ENCODE data around the gene ATXN1L.
"Not testable (repeated sequence)": the region's sequence is repeated elsewhere in the genome, so short reads cannot be mapped to it uniquely, and the experiment has no call there.

Gene ATXN1L

GRCh38 chr16:71845639-71846430 is at the start of gene ATXN1L:
Gene ATXN1L, plus strand, starts transcription at chr16:71845976. Its CDS starts 3,765 bp downstream, at chr16:71849741.
- peak; percentile 69 for DNase-seq

DNA sequence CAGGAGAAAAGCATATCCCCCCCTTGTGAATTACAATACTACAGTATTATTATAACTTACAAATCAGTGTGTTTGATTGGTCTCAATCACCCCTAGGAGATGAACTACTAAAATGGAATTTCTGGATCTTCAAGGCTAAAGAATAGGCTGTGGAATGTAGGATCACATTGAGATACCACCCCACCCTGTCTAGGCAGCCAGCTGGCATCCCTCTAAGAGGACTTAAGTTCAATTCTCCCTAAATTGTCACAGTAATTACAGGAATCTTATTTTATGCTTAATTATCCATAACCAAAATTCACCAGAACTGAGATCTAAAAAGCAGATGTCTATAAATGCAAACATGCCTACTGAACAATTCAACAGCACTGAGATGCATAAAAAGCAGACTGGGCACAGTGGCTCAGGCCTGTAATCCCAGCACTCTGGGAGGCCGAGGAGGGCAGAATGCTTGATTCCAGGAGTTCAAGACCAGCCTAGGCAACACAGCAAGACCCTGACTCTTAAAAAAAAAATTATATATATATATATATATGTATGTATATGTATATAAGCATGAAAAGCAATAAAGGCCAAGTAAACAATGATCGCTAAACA is 49.2 kb upstream of the ATXN1L start:
- DNase-seq, result no peak

- DNase-seq, result no peak
These were observed 42.5 kb upstream of the ATXN1L start for GRCh38 chr16:71803305-71803690.

- DNase-seq, result no peak
These were observed 37.7 kb upstream of the ATXN1L start for GRCh38 chr16:71807905-71808592.

DNA sequence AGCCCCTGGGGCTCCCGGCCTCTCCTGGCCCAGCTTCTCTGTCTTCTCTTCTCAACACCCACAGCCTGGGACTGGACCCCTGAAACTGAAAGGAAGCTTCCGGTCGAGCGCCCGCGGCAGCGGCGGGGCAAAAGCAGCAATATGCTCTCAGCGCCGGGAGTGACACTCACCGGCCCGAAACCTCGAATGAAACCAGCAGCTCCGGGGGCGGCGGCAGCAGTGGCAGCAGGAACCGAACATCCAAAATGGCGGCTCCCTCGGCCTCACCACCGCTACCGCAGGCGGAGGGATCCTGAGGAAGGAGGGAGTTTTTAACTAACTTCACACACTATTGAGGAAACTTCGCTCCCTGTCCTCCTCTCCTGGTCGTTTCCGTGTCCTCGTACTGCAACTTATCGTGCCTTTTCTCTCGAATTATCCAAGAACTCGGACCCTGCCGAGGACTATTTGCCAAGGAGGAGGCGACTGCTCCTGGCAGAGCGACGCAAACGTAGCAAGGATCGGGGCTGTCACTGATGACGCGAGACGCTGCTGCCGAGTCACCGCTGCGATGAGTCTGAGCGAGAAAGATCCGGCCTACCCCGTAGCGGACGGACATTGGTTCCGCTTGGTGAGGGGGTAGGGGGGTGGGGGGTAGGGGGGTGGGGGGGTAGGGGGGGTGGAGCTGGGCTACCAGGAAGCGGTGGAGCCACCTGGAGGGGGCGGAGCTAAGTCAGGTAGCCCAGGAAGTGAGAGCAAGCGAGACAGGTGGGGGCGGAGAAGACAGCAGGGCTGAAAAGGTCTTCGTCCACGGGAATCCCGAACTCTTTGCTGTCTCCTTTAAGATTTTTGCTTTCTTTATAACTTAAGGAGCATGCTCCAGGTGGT is 37.0 kb upstream of the ATXN1L start, which contains the start of gene AP1G1:
Gene AP1G1 (minus strand): TSS at position 242 of the 867 bp plus-strand sequence. CDS start 19,355 bp downstream, outside the sequence.
- DNase-seq, result peak; percentile 85

GRCh38 chr16:71810155-71810530 is 35.6 kb upstream of the ATXN1L start:
- not testable (repeated sequence) for DNase-seq

DNA sequence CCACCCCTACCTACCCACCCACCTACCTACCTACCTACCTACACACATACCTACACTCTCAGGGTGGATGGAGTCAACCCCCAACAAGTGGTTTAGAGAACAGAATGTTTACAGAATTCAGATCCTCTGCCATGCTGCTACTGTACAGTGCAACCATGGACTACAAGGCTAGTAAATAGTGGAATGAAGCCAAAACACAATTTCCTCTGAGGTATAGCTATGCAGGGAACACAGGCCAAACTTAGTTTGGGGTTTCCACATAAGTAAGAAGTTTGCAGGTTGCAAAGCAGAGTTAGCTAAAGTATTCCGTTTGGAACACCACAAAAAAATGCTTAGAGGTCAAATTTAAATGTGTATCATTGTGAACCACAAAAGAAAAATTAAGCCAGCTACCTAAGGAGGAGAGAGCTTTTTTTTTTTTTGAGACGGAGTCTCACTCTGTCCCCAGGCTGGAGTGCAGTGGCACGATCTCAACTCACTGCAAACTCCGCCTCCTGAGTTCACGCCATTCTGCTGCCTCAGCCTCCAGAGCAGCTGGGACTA is 34.4 kb upstream of the ATXN1L start:
- no peak for DNase-seq

DNA sequence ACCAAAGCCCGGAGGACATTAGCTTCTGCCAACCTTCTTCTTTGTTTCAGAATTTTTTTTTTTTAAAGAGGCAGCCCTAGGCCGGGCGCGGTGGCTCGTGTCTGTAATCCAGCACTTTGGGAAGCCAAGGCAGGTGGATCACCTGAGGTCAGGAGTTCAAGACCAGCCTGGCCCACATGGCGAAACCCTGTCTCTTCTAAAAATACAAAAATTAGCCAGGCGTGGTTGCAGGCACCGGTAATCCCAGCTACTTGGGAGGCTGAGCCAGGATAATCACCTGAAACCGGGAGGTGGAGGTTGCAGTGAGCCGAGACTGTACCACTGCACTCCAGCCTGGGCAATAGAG is 28.6 kb upstream of the ATXN1L start:
- DNase-seq, result not testable (repeated sequence)

DNA sequence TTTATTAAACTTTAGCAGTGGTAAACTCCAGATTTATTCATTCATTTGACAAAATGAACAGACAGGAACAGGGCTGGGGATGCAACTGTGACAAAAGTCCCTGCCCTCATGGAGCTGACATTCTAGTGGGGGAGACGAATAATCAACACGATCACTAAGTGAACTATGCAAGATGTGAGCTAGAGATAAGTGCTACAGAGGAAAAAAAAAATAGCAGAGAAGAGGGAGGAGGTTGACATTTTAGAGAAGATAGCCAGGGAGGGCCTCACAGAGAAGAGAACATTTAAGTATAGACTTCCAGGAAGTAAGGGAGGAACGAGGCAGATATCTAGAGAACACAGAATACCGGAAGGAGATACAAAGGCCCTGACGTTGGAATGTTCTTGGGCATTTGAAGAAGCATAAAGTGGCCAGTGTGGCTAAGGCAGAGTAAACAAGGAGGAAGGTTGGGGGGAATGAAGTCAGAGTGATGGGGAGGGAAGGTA is 19.2 kb upstream of the ATXN1L start:
- DNase-seq, result no peak

- DNase-seq, result no peak
These were observed 15.4 kb upstream of the ATXN1L start for GRCh38 chr16:71830359-71830758.

DNA sequence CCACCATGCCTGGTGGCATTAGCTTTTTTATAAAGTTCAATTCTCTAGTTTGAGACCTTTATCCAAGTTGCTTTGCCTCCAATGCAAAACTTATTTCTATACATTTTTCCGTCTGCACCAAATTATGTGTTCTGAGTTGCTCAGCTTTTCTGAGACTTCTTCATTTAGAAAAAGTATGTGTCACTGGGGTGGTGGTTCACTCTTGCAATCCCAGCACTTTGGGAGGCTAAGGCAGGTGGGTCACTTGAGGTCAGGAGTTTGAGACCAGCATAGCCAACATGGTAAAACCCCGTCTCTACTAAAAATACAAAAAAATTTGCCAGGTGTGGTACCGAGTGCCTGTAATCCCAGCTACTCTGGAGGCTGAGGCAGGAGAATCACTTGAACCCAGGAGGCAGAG is 14.1 kb upstream of the ATXN1L start:
- DNase-seq, result not testable (repeated sequence)

DNA sequence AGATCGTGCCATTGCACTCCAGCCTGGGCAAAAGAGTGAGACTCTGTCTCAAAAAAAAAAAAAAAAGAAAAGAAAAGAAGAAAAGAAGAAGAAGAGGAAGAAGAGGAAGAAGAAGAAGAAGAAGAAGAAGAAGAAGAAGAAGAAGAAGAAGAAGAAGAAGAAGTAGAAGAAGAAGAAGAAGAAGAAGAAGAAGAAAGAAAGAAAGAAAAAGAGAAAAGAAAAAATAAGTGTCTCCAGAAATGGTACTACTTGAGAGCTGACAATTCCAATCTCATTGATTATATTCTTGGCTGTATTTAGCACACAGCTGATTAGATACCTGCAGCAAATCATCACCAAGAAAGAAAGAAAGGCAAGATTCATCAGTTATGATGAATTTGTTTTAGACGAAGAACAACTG is 13.7 kb upstream of the ATXN1L start:
- not testable (repeated sequence) for DNase-seq

GRCh38 chr16:71834291-71834690 is 11.5 kb upstream of the ATXN1L start:
- DNase-seq, result no peak

DNA sequence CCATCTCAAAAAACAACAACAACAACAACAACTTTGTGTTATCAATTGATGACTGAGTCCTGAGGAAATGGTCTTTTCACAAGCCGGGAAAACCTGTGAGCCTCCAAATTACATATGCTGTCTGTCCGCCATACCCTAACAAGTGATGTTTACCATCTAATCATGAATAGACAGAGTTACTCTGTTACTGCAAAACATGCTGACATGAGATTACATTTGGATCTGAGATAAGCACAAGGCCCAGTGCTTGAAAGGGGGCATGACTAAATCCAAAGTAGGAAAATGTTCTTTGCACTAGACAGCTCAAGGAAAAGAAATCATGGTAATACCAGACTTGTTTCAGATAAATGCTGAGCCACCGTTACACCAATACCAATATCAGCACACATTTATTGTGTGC is 8.6 kb upstream of the ATXN1L start:
- DNase-seq, result no peak

- no peak for DNase-seq
These were observed 5.7 kb upstream of the ATXN1L start for GRCh38 chr16:71840052-71840451.

- DNase-seq, result no peak
These were observed 2.2 kb upstream of the ATXN1L start for GRCh38 chr16:71843572-71843971.

GRCh38 chr16:71846431-71846830 is 655 bp downstream of the ATXN1L start:
- DNase-seq, result no peak

DNA sequence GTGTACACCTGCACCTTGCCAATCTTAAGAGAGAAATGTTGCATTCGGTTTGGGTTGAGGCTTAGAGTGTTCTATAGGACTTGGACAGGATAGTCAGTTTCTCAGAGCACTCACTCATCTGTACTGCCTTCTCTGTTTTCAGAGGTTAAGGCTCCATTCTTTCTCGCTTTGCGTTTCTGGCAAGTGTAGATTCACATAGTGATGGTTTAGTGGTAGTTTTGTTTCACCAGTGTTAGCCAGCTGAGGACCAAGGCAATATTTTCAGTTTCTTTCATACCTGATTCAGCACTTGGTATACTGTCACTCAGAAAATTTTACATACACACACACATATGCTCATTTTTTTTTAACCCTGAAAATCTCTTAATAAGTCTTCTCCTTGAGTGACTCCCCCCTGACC is 1.3 kb downstream of the ATXN1L start:
- no peak for DNase-seq

DNA sequence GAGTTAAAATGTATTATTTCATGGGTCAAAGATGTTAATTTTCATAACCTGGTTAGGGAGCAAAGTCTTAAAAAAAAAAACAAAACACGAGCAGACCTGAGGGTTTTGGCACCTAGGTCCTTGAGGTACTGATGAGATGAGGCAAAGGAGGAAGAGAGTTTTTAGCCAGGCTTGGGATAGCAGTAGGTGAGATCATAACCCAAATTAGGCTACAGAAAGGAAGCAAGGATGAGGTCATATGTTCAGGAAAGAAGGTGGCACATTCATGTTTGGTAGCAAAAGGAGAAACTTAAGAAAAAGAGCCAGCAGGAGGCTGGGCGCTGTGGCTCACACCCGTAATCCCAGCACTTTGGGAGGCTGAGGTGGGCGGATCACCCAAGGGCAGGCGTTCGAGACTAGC is 2.8 kb downstream of the ATXN1L start:
- DNase-seq, result no peak

GRCh38 chr16:71851746-71852145 is 6.0 kb downstream of the ATXN1L start:
- no peak for DNase-seq

GRCh38 chr16:71852158-71852557 is 6.4 kb downstream of the ATXN1L start:
- no peak for DNase-seq

GRCh38 chr16:71852561-71852960 is 6.8 kb downstream of the ATXN1L start:
- no peak for DNase-seq

GRCh38 chr16:71853413-71853812 is 7.6 kb downstream of the ATXN1L start:
- DNase-seq, result no peak
